Measurements from ENCODE around the gene APOA1.

DNA sequence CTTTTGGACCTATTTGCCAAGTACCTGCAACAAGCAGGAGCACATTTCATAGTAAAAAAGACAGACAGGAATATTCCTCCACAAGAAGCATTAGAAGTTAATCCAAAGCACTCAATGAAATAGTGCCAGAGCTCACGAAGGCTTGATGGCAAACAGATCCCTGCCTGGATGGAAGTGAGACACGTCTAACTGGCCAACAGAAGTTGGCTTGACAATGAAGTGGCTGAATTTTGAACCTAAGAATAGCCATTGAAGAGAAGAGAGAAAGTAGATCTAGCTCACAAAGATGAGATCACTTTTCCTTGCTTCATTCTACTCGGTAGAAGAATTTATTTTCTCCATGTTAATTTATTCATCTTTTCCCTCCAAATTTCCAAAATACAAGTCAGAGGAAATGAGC lies 30.6 kb upstream of the APOA1 start:
- TF ChIP-seq EZH2phosphoT487 (IDR thresholded peaks at IDR 0.05) (no peak), EZH2 (IDR thresholded peaks at IDR 0.05) (no peak)
- TF ChIP-seq, protein P1, sequence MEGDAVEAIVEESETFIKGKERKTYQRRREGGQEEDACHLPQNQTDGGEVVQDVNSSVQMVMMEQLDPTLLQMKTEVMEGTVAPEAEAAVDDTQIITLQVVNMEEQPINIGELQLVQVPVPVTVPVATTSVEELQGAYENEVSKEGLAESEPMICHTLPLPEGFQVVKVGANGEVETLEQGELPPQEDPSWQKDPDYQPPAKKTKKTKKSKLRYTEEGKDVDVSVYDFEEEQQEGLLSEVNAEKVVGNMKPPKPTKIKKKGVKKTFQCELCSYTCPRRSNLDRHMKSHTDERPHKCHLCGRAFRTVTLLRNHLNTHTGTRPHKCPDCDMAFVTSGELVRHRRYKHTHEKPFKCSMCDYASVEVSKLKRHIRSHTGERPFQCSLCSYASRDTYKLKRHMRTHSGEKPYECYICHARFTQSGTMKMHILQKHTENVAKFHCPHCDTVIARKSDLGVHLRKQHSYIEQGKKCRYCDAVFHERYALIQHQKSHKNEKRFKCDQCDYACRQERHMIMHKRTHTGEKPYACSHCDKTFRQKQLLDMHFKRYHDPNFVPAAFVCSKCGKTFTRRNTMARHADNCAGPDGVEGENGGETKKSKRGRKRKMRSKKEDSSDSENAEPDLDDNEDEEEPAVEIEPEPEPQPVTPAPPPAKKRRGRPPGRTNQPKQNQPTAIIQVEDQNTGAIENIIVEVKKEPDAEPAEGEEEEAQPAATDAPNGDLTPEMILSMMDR (IDR thresholded peaks at IDR 0.05), result no peak
